Activated CD4-positive, CD25-positive, alpha-beta regulatory T cell treated with anti-CD3 and anti-CD28 coated beads, Interleukin-2, amount 50 U/mL, for 16 hours (primary cell): ENCODE results near the gene PRXL2C.

Experiments
- DNase-seq: peaks from one replicate; pipeline ENCODE4 v3.0.0-alpha.2; 2020; ENCODE audit warnings: low read depth, low spot score

Gene PRXL2C

GRCh38 chr9:96612105-96612965, 42.8 kb downstream of the PRXL2C start:
- DNase-seq, result no peak

GRCh38 chr9:96611302-96611701, 43.8 kb downstream of the PRXL2C start:
- no peak for DNase-seq

GRCh38 chr9:96609732-96610131, 45.4 kb downstream of the PRXL2C start:
- no peak for DNase-seq

- no peak for DNase-seq
These were observed 47.1 kb downstream of the PRXL2C start for GRCh38 chr9:96607971-96608370.

- DNase-seq, result no peak
These were observed 49.8 kb downstream of the PRXL2C start for GRCh38 chr9:96605328-96605727.

GRCh38 chr9:96604004-96604319, 51.2 kb downstream of the PRXL2C start:
- no peak for DNase-seq

- no peak for DNase-seq
These were observed 51.7 kb downstream of the PRXL2C start for GRCh38 chr9:96603305-96604003.

- no peak for DNase-seq
These were observed 55.8 kb downstream of the PRXL2C start for GRCh38 chr9:96599298-96599697.

- no peak for DNase-seq
These were observed 58.5 kb downstream of the PRXL2C start for GRCh38 chr9:96596601-96597111.
